ENCODE measurements around the gene KRT7. TPM values are rescaled to one million over a fixed set of nuclear protein-coding genes. Genes with fewer than 3 reads are reported as not detected.
"Not testable (repeated sequence)": the region's sequence is repeated elsewhere in the genome, so short reads cannot be mapped to it uniquely, and the experiment has no call there.

The KRT7 gene
- total and polyA plus RNA-seq, 8 donors = 15.2 to 1,968 (median 28.2) TPM

DNA sequence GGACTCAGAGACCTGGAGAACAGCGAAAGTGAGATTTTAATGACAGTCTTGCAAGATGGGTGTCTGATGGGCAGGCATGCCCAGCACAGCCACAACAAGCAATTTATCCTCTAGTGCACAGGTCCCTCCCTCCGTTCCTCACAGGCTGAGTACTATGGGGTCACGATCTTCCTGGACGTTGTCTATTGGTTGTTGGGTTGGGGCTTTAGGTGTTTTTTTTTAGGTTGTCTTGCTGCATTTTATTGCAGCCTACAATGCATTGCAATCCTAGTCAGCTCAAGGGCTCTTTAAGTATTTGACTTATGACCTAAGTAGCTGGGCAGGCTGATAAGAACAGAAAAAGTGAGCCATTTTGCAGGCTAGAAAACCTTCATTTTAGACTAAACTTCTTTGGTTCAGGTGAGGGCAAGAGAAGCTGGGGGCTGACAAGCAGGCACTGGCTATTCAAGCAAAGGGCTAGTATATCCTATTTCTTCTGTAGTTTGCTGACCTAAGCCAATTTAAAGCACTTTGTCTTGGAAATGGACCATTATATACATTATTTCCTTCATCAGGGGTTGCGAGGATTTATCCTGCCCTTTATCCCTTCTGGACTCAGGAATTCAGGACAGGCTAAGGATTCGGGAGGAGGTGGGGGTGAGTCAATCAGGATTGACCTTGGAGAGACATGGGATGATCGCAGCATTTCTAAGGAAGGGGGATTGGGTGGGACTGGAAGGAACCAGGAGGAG is 6.0 kb downstream of the KRT7 start:
- intact Hi-C loops (cut with DNase I) = no loop called here
- DNase-seq (no peak), ATAC-seq (peak; percentile 36)
- Histone ChIP-seq H3K27me3 (peaks cover 0 to 11% of the 10 kb centered on the region in 2 donors), H3K36me3 (no peaks in the 10 kb centered on the region), H3K4me3 (no peak overlapping the region), H3K27ac (peak overlapping the region in 1 of 2 donors; percentile 51), H3K4me1 (peaks cover 10 to 23% of the 10 kb centered on the region in 2 donors), H3K9me3 (no peaks in the 10 kb centered on the region)
- TF ChIP-seq, protein P1, sequence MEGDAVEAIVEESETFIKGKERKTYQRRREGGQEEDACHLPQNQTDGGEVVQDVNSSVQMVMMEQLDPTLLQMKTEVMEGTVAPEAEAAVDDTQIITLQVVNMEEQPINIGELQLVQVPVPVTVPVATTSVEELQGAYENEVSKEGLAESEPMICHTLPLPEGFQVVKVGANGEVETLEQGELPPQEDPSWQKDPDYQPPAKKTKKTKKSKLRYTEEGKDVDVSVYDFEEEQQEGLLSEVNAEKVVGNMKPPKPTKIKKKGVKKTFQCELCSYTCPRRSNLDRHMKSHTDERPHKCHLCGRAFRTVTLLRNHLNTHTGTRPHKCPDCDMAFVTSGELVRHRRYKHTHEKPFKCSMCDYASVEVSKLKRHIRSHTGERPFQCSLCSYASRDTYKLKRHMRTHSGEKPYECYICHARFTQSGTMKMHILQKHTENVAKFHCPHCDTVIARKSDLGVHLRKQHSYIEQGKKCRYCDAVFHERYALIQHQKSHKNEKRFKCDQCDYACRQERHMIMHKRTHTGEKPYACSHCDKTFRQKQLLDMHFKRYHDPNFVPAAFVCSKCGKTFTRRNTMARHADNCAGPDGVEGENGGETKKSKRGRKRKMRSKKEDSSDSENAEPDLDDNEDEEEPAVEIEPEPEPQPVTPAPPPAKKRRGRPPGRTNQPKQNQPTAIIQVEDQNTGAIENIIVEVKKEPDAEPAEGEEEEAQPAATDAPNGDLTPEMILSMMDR (IDR thresholded peaks at IDR 0.05) = no peak

DNA sequence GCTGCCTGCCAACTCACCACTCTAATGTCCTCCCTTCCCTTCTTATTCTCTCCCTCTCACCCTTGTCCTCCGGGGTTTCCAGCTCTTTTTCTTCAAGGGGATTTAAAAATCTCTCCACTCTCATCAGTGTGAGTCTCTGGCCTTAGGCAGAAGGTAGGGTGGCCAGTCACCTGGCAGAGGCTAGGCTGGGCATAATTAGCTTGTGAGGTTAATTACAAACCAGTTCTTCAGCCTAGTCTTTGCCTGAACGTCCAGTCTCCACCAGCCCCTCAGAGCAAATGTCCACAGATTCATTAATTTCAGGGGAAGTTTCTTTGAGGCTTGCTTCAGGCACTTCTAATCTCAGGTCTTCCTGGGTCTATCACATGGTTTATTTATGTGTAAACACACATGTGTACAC is 6.7 kb downstream of the KRT7 start:
- TF ChIP-seq, protein P1 (IDR thresholded peaks at IDR 0.05) = no peak
- Histone ChIP-seq H3K27me3 (peaks cover 0 to 5% of the 10 kb centered on the region in 2 donors), H3K4me1 (peaks cover 15 to 30% of the 10 kb centered on the region in 2 donors), H3K4me3 (no peak overlapping the region), H3K27ac (peak overlapping the region in 1 of 2 donors; percentile 51), H3K9me3 (no peaks in the 10 kb centered on the region), H3K36me3 (no peaks in the 10 kb centered on the region)
- ATAC-seq = no peak
- intact Hi-C loops (cut with DNase I) = no loop called here
- DNase-seq = no peak

DNA sequence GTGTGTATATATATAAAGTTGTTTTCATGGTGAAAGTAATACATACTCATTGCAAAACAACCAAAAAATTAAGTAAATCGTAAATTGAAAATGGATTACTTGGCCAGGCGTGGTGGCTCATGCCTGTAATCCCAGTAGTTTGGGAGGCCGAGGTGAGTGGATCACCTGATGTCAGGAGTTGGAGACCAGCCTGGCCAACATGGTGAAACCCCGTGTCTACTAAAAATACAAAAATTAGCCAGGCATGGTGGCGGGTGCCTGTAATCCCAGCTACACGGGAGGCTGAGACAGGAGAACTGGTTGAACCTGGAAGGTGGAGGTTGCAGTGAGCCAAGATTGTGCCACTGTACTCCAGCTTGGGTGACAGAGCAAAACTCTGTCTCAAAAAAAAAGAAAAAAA is 7.2 kb downstream of the KRT7 start:
- H3K36me3 ChIP-seq; ATAC-seq; H3K27ac ChIP-seq; H3K9me3 ChIP-seq; intact Hi-C loops (cut with DNase I); H3K4me3 ChIP-seq; H3K27me3 ChIP-seq; DNase-seq: not testable (repeated sequence)
- H3K4me1 ChIP-seq = peaks cover 15 to 35% of the 10 kb centered on the region in 2 donors

DNA sequence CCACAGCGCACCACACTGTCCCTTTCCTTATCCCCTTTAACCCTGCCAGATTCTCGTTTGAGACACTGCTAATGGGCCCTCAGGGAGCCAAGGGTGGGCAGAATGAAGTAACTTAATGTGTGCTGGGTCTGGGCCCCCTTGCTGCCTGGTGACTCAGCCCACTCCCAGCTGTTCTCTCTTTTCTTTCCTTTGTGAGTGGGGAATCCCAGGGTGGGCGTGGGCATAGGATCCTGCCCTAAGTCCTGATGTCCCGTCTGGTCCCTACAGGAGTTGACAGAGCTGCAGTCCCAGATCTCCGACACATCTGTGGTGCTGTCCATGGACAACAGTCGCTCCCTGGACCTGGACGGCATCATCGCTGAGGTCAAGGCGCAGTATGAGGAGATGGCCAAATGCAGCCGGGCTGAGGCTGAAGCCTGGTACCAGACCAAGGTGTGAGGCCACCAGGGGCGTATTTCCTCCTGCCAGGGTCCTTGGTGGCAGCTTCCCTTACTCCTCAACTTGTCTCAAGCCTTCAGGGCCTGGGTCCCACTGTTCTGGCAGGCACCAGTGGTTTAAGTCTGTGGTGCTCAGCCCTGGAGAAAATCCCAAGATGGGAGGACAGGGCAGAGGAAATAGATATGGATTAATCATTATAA is 8.3 kb downstream of the KRT7 start:
- no peak overlapping the region for H3K4me3 ChIP-seq
- ATAC-seq = no peak
- TF ChIP-seq, protein P1 (IDR thresholded peaks at IDR 0.05) = no peak
- intact Hi-C loops (cut with DNase I) = no loop called here
- peaks cover 15 to 37% of the 10 kb centered on the region in 2 donors for H3K4me1 ChIP-seq
- H3K9me3 ChIP-seq = no peaks in the 10 kb centered on the region
- peaks cover 0 to 4% of the 10 kb centered on the region in 2 donors for H3K36me3 ChIP-seq
- DNase-seq = no peak
- H3K27ac ChIP-seq = no peak overlapping the region
- no peaks in the 10 kb centered on the region for H3K27me3 ChIP-seq

DNA sequence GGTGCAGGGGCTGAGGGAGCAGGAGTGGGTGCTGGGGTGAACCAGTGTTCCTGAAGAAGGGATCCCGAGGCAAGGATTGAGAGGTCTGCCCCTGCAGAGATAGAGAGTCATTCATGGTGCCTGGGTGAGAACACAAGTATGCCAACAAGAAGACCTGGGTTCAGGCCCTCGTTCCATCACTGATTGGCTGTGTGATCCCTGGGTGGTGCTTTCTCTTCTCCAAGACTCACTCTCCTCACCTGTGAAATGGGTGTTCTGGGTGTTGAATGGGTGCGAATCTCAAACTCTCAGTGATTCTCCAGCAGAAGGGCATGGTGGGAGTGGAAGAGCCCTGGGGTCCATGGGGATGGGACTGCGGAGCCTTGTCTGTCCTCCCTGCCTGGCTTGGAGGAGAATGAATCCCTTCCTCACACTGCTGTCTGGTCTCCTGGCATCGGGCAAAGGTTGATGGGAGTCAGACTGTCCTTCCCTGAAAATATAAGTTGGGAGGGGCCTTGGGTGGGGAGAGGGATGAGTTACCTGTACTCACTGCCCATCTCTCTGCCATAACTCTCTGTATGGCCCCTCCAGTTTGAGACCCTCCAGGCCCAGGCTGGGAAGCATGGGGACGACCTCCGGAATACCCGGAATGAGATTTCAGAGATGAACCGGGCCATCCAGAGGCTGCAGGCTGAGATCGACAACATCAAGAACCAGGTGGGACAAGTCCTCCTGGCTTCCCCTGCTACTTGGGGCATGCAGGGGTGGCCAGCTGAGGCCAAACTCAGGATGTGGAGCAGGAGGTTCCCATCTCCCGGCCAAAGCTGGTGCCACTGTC is 9.6 kb downstream of the KRT7 start:
- TF ChIP-seq, protein P1 (IDR thresholded peaks at IDR 0.05) = no peak
- H3K36me3 ChIP-seq = peaks cover 0 to 4% of the 10 kb centered on the region in 2 donors
- ATAC-seq = no peak
- no peak overlapping the region for H3K27ac ChIP-seq
- H3K27me3 ChIP-seq = no peaks in the 10 kb centered on the region
- H3K9me3 ChIP-seq = no peaks in the 10 kb centered on the region
- intact Hi-C loops (cut with DNase I) = no loop called here
- peaks cover 15 to 31% of the 10 kb centered on the region in 2 donors for H3K4me1 ChIP-seq
- no peak overlapping the region for H3K4me3 ChIP-seq
- no peak for DNase-seq

Measured in left lung (tissue), 10 donors.